ENCODE measurements around the gene LRRC66. TPM values are rescaled to one million over a fixed set of nuclear protein-coding genes. Genes with fewer than 3 reads are reported as not detected.
A peak's percentile ranks its signal among the peaks of the same experiment; 100 is the strongest.

The LRRC66 gene
- polyA plus RNA-seq, 1 experiment = 0.28 TPM

DNA sequence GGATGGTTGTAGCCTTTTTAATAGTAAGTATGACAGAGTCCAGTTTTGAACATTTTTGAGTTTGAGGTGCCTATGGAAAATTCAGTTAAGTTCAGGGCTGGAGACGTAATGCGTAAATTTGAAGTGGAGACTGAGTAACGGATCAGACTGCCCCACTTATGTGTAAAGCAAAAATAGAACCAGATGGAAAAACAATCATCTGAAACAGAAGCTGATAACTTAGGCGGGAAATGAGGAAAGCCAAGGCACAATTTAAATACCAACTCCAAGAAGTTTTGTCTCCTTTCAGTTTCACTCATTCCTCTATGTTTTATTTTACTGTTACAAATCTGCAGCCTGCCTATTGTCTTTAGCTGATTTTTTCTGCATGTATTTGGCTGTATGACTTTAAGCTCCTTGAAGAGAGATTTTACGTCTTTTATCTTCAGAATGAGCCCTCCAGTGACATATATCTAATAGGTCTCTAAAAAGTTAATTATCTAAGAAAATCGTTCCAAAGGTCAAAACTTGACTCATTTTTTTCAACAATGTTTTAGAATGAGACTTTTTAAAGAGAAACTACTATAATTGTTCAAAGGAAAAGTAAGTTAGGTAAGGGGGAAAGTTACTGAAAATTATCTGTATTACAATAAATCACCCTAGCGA lies 16.8 kb upstream of the LRRC66 start:
- Histone ChIP-seq H3K27me3 (ENCODE audit: control insufficient read depth, insufficient read depth, low read length) (peaks cover 7% of the 10 kb centered on the region), H3K4me3 (ENCODE audit: low read depth, low read length) (peak overlapping the region; percentile 63), H3K36me3 (ENCODE audit: control insufficient read depth, insufficient read depth, low read length) (no peaks in the 10 kb centered on the region)
- ChIA-PET POLR2A (no interaction called here), CTCF (interaction anchor here (0.6 to 3.3 kb wide), 3 partner anchors 11 to 262 kb away, joined by 3 to 15 read pairs (median 3); no protein-coding TSS in a partner anchor)
- TF ChIP-seq, protein P1, sequence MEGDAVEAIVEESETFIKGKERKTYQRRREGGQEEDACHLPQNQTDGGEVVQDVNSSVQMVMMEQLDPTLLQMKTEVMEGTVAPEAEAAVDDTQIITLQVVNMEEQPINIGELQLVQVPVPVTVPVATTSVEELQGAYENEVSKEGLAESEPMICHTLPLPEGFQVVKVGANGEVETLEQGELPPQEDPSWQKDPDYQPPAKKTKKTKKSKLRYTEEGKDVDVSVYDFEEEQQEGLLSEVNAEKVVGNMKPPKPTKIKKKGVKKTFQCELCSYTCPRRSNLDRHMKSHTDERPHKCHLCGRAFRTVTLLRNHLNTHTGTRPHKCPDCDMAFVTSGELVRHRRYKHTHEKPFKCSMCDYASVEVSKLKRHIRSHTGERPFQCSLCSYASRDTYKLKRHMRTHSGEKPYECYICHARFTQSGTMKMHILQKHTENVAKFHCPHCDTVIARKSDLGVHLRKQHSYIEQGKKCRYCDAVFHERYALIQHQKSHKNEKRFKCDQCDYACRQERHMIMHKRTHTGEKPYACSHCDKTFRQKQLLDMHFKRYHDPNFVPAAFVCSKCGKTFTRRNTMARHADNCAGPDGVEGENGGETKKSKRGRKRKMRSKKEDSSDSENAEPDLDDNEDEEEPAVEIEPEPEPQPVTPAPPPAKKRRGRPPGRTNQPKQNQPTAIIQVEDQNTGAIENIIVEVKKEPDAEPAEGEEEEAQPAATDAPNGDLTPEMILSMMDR (IDR thresholded peaks at IDR 0.05; ENCODE audit: insufficient read depth, low read depth, low read length) = no peak
- no peak for DNase-seq (ENCODE audit: low read depth)

DNA sequence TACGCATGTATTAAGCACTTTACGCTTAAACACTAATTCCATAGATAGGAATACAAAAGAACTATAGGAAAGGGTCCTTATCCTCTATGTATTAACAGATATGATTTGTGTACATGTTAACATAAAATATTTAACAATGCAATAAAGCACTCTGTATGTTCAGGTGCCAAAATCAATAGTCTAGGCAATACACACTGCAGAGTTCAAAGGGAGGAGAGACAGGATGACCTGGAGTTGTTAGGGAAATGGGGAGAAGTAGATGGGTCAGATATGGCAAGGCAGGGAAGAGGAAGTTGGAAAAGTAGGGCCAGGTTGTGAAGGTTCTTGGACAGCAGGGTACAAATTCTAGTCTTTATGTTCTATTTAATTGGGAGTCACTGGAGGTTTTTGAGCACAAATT lies 15.0 kb upstream of the LRRC66 start:
- H3K27me3 ChIP-seq (ENCODE audit: control insufficient read depth, insufficient read depth, low read length) = peaks cover 2% of the 10 kb centered on the region; the same call in 1 of the 2 replicates
- POLR2A ChIA-PET = no interaction called here
- DNase-seq (ENCODE audit: low read depth) = no peak
- TF ChIP-seq, protein P1 (IDR thresholded peaks at IDR 0.05; ENCODE audit: insufficient read depth, low read depth, low read length) = no peak
- 0 out of 2 replicates have a peak, but pooled peaks cover 1% of the 10 kb centered on the region for H3K36me3 ChIP-seq (ENCODE audit: control insufficient read depth, insufficient read depth, low read length)
- no peak overlapping the region for H3K4me3 ChIP-seq (ENCODE audit: low read depth, low read length)
- CTCF ChIA-PET = interaction anchor here (3.3 kb wide), 1 partner anchor 9 kb away, joined by 15 read pairs; no protein-coding TSS in a partner anchor

DNA sequence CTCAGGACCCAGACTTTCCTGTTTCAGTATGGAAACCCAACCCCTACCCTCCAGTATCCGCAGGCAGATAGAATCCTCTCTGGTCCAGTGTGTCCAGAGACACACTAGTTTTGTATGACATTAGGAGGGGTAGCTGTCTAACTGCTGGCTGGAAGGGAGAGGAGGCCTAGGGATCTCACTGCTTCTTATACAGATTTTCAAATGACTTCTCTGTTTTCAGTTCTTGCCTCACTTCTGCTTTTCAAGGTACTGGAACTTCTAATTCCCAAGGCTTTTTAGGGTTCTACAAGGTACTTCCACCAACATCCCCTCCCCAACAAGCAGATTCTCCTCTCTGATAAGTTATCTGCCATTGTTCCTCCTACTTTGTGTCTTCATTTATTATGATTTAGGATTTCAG lies 11.8 kb upstream of the LRRC66 start:
- Histone ChIP-seq H3K27me3 (ENCODE audit: control insufficient read depth, insufficient read depth, low read length) (no peaks in the 10 kb centered on the region), H3K4me3 (ENCODE audit: low read depth, low read length) (no peak overlapping the region), H3K36me3 (ENCODE audit: control insufficient read depth, insufficient read depth, low read length) (0 out of 2 replicates have a peak, but pooled peaks cover 1% of the 10 kb centered on the region)
- TF ChIP-seq, protein P1 (IDR thresholded peaks at IDR 0.05; ENCODE audit: insufficient read depth, low read depth, low read length) = no peak
- ChIA-PET POLR2A (interaction anchor here (0.8 kb wide), 1 partner anchor 20 kb away, joined by 4 read pairs; no protein-coding TSS in a partner anchor), CTCF (no interaction called here)
- no peak for DNase-seq (ENCODE audit: low read depth)

DNA sequence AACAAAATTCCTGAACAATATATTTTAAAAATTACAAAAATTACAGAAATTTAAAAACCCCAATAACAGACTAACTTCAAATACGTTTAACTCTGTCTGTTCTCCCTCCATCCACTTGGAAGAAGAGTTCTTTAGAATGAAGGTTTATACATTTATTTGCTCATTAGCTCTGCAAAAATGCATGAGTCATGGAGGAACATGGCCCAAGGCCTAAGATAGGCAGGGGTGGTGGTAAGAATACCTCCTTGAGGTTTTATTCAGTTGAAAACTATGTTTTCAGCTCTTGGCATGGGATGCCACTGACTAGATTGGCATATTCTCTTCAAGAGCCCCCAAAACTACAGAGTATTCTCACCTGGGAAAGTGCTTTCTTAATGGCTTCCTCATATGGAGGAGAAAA lies 8.8 kb upstream of the LRRC66 start:
- TF ChIP-seq, protein P1 (IDR thresholded peaks at IDR 0.05; ENCODE audit: insufficient read depth, low read depth, low read length) = no peak
- peaks cover 3% of the 10 kb centered on the region; the same call in 1 of the 2 replicates for H3K36me3 ChIP-seq (ENCODE audit: control insufficient read depth, insufficient read depth, low read length)
- CTCF ChIA-PET = interaction anchor here (0.8 to 1.2 kb wide), 2 partner anchors 145 to 183 kb away, joined by 3 to 4 read pairs; no protein-coding TSS in a partner anchor
- no peaks in the 10 kb centered on the region for H3K27me3 ChIP-seq (ENCODE audit: control insufficient read depth, insufficient read depth, low read length)
- DNase-seq (ENCODE audit: low read depth) = no peak
- POLR2A ChIA-PET = no interaction called here
- H3K4me3 ChIP-seq (ENCODE audit: low read depth, low read length) = no peak overlapping the region

DNA sequence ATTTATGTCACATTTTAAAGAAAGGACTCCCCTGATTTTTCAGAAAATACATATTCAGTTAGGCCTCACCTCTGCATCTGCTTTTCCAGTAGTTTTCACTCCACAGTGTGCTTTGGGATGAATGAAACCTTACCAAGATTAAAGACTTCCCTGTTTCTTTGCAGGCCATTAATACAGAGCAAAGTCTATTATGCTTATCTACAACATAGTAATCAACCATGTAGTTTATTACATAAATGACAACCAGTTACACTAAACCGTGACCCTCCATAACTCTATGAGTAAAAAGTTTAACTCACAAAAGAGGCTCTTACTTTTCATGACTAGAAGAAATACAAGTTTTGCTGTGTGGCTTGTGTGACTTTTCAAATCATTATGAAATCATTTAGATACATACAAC lies 2.3 kb downstream of the LRRC66 start:
- Histone ChIP-seq H3K27me3 (ENCODE audit: control insufficient read depth, insufficient read depth, low read length) (no peaks in the 10 kb centered on the region), H3K4me3 (ENCODE audit: low read depth, low read length) (no peak overlapping the region), H3K36me3 (ENCODE audit: control insufficient read depth, insufficient read depth, low read length) (no peaks in the 10 kb centered on the region)
- TF ChIP-seq, protein P1 (IDR thresholded peaks at IDR 0.05; ENCODE audit: insufficient read depth, low read depth, low read length) = no peak
- no peak for DNase-seq (ENCODE audit: low read depth)
- ChIA-PET POLR2A (no interaction called here), CTCF (interaction anchor here (2.3 kb wide), 1 partner anchor 8 kb away, joined by 5 read pairs; no protein-coding TSS in a partner anchor)

All from BJ (cell line).